ENCODE data around the gene PRPF38B.

The PRPF38B gene

GRCh38 chr1:108718927-108719655 is 27.0 kb downstream of the PRPF38B start:
- no peaks in the 10 kb centered on the region for H3K4me1 Mint-ChIP-seq (ENCODE audit: low read depth)
- no peaks in the 10 kb centered on the region for H3K36me3 Mint-ChIP-seq (ENCODE audit: low read depth)
- H3K4me3 Mint-ChIP-seq = no peak overlapping the region
- H3K27me3 Mint-ChIP-seq (ENCODE audit: low read depth) = peaks cover 11% of the 10 kb centered on the region
- no peak for DNase-seq (ENCODE audit: low spot score)
- no peak overlapping the region for H3K27ac Mint-ChIP-seq
- H3K9me3 Mint-ChIP-seq = no peaks in the 10 kb centered on the region

- H3K4me3 Mint-ChIP-seq = no peak overlapping the region
- peaks cover 11% of the 10 kb centered on the region for H3K27me3 Mint-ChIP-seq (ENCODE audit: low read depth)
- no peak for DNase-seq (ENCODE audit: low spot score)
- H3K4me1 Mint-ChIP-seq (ENCODE audit: low read depth) = no peaks in the 10 kb centered on the region
- H3K36me3 Mint-ChIP-seq (ENCODE audit: low read depth) = no peaks in the 10 kb centered on the region
- H3K27ac Mint-ChIP-seq = no peak overlapping the region
- H3K9me3 Mint-ChIP-seq = no peaks in the 10 kb centered on the region
Measured at GRCh38 chr1:108719656-108720435, 27.7 kb downstream of the PRPF38B start.

- Mint-ChIP-seq H3K4me3 (no peak overlapping the region), H3K4me1 (ENCODE audit: low read depth) (no peaks in the 10 kb centered on the region), H3K9me3 (no peaks in the 10 kb centered on the region), H3K36me3 (ENCODE audit: low read depth) (no peaks in the 10 kb centered on the region), H3K27me3 (ENCODE audit: low read depth) (peaks cover 15% of the 10 kb centered on the region), H3K27ac (no peak overlapping the region)
- no peak for DNase-seq (ENCODE audit: low spot score)
Measured at GRCh38 chr1:108722292-108722691, 30.2 kb downstream of the PRPF38B start.

GRCh38 chr1:108725906-108726305 is 33.8 kb downstream of the PRPF38B start:
- Mint-ChIP-seq H3K4me1 (ENCODE audit: low read depth) (no peaks in the 10 kb centered on the region), H3K4me3 (no peak overlapping the region)

GRCh38 chr1:108728327-108728923 is 36.3 kb downstream of the PRPF38B start:
- no peaks in the 10 kb centered on the region for H3K9me3 Mint-ChIP-seq
- no peak overlapping the region for H3K4me3 Mint-ChIP-seq
- peaks cover 30% of the 10 kb centered on the region for H3K27me3 Mint-ChIP-seq (ENCODE audit: low read depth)
- H3K36me3 Mint-ChIP-seq (ENCODE audit: low read depth) = no peaks in the 10 kb centered on the region
- H3K4me1 Mint-ChIP-seq (ENCODE audit: low read depth) = no peaks in the 10 kb centered on the region
- no peak for DNase-seq (ENCODE audit: low spot score)
- H3K27ac Mint-ChIP-seq = no peak overlapping the region

More at GRCh38 chr1:108725906-108726305, 33.8 kb downstream of the PRPF38B start:
- Mint-ChIP-seq H3K27me3 (ENCODE audit: low read depth) (peaks cover 21% of the 10 kb centered on the region), H3K27ac (no peak overlapping the region), H3K9me3 (no peaks in the 10 kb centered on the region), H3K36me3 (ENCODE audit: low read depth) (no peaks in the 10 kb centered on the region)
- DNase-seq (ENCODE audit: low spot score) = no peak

- peaks cover 35% of the 10 kb centered on the region for H3K27me3 Mint-ChIP-seq (ENCODE audit: low read depth)
- H3K9me3 Mint-ChIP-seq = no peaks in the 10 kb centered on the region
- H3K27ac Mint-ChIP-seq = no peak overlapping the region
- H3K36me3 Mint-ChIP-seq (ENCODE audit: low read depth) = no peaks in the 10 kb centered on the region
- H3K4me1 Mint-ChIP-seq (ENCODE audit: low read depth) = no peaks in the 10 kb centered on the region
- no peak overlapping the region for H3K4me3 Mint-ChIP-seq
- no peak for DNase-seq (ENCODE audit: low spot score)
Measured at GRCh38 chr1:108729481-108729880, 37.4 kb downstream of the PRPF38B start.

- no peak for DNase-seq (ENCODE audit: low spot score)
- Mint-ChIP-seq H3K4me3 (no peak overlapping the region), H3K36me3 (ENCODE audit: low read depth) (no peaks in the 10 kb centered on the region), H3K27ac (no peak overlapping the region), H3K27me3 (ENCODE audit: low read depth) (peaks cover 42% of the 10 kb centered on the region), H3K9me3 (no peaks in the 10 kb centered on the region), H3K4me1 (ENCODE audit: low read depth) (no peaks in the 10 kb centered on the region)
Measured at GRCh38 chr1:108732398-108732797, 40.3 kb downstream of the PRPF38B start.

- DNase-seq (ENCODE audit: low spot score) = no peak
- no peaks in the 10 kb centered on the region for H3K9me3 Mint-ChIP-seq
Measured at GRCh38 chr1:108734171-108734865, 42.2 kb downstream of the PRPF38B start.

GRCh38 chr1:108742253-108742652 is 50.1 kb downstream of the PRPF38B start:
- H3K27me3 Mint-ChIP-seq (ENCODE audit: low read depth) = peaks cover 4% of the 10 kb centered on the region
- no peak for DNase-seq (ENCODE audit: low spot score)
- no peaks in the 10 kb centered on the region for H3K9me3 Mint-ChIP-seq
- no peak overlapping the region for H3K27ac Mint-ChIP-seq
- peaks cover 6% of the 10 kb centered on the region for H3K4me1 Mint-ChIP-seq (ENCODE audit: low read depth)
- peaks cover 3% of the 10 kb centered on the region for H3K36me3 Mint-ChIP-seq (ENCODE audit: low read depth)
- no peak overlapping the region for H3K4me3 Mint-ChIP-seq

More at GRCh38 chr1:108734171-108734865, 42.2 kb downstream of the PRPF38B start:
- H3K4me3 Mint-ChIP-seq = no peak overlapping the region
- no peaks in the 10 kb centered on the region for H3K36me3 Mint-ChIP-seq (ENCODE audit: low read depth)
- peaks cover 43% of the 10 kb centered on the region for H3K27me3 Mint-ChIP-seq (ENCODE audit: low read depth)
- no peak overlapping the region for H3K27ac Mint-ChIP-seq
- no peaks in the 10 kb centered on the region for H3K4me1 Mint-ChIP-seq (ENCODE audit: low read depth)

- H3K27me3 Mint-ChIP-seq (ENCODE audit: low read depth) = no peaks in the 10 kb centered on the region
- H3K9me3 Mint-ChIP-seq = no peaks in the 10 kb centered on the region
- H3K4me1 Mint-ChIP-seq (ENCODE audit: low read depth) = peaks cover 27% of the 10 kb centered on the region
- no peak for DNase-seq (ENCODE audit: low spot score)
- H3K4me3 Mint-ChIP-seq = peak overlapping the region; percentile 94
- peak overlapping the region; percentile 99 for H3K27ac Mint-ChIP-seq
- peaks cover 14% of the 10 kb centered on the region for H3K36me3 Mint-ChIP-seq (ENCODE audit: low read depth)
Measured at GRCh38 chr1:108745980-108746381, 53.9 kb downstream of the PRPF38B start.

- H3K27me3 Mint-ChIP-seq (ENCODE audit: low read depth) = no peaks in the 10 kb centered on the region
- peaks cover 15% of the 10 kb centered on the region for H3K36me3 Mint-ChIP-seq (ENCODE audit: low read depth)
- peaks cover 28% of the 10 kb centered on the region for H3K4me1 Mint-ChIP-seq (ENCODE audit: low read depth)
- H3K27ac Mint-ChIP-seq = peak within 1 kb of the TSS; percentile 99
- DNase-seq (ENCODE audit: low spot score) = peak; percentile 98
- H3K9me3 Mint-ChIP-seq = no peaks in the 10 kb centered on the region
- peak within 1 kb of the TSS; percentile 94 for H3K4me3 Mint-ChIP-seq
Measured at GRCh38 chr1:108746382-108747170, 54.5 kb downstream of the PRPF38B start, which contains the start of gene STXBP3. STXBP3 (plus strand) TSS chr1:108746674; CDS start chr1:108746738, 64 bp downstream.

- Mint-ChIP-seq H3K27ac (peak overlapping the region; percentile 95), H3K27me3 (ENCODE audit: low read depth) (no peaks in the 10 kb centered on the region), H3K4me3 (peak overlapping the region; percentile 94), H3K36me3 (ENCODE audit: low read depth) (peaks cover 15% of the 10 kb centered on the region), H3K9me3 (no peaks in the 10 kb centered on the region), H3K4me1 (ENCODE audit: low read depth) (peaks cover 28% of the 10 kb centered on the region)
- peak; percentile 49 for DNase-seq (ENCODE audit: low spot score)
Measured at GRCh38 chr1:108747171-108747850, 55.2 kb downstream of the PRPF38B start.
